Astrocyte (in vitro differentiated cells and primary cell): ENCODE measurements around the gene SMIM21. TPM values are rescaled to one million over a fixed set of nuclear protein-coding genes. Genes with fewer than 3 reads are reported as not detected.

Source experiments
- DNase-seq: peaks from one replicate; pipeline ENCODE4 v3.0.0-alpha.2; 2010; ENCODE audit warnings: low read depth
- FAIRE-seq: peaks from 2 replicates; lab custom pipeline; 2011; peaks lifted over from hg19 to GRCh38; lab: Jason Lieb, UNC
- H2AFZ ChIP-seq: 2 replicates; pipeline ENCODE4 v1.6.0; 2012; ENCODE audit warnings: low read depth, low read length, inconsistent platforms
- H3K27ac ChIP-seq: 2 replicates; pipeline ENCODE4 v1.5.1; 2011; ENCODE audit warnings: low read depth, low read length, inconsistent platforms
- H3K27me3 ChIP-seq: 2 replicates; pipeline ENCODE4 v1.6.0; 2011; ENCODE audit warnings: low read length, inconsistent platforms; ENCODE audit not compliant: insufficient read depth
- H3K36me3 ChIP-seq: 2 replicates; pipeline ENCODE4 v1.5.1; 2011; ENCODE audit warnings: low read length, inconsistent platforms; ENCODE audit not compliant: insufficient read depth
- H3K4me1 ChIP-seq: 2 replicates; pipeline ENCODE4 v1.5.1; 2011; ENCODE audit warnings: low read length, inconsistent platforms; ENCODE audit not compliant: insufficient read depth
- H3K4me2 ChIP-seq: 2 replicates; pipeline ENCODE4 v1.6.0; 2012; ENCODE audit warnings: low read length, inconsistent platforms
- H3K4me3 ChIP-seq: 2 replicates; pipeline ENCODE4 v1.5.1; 2011; ENCODE audit warnings: low read depth, mild to moderate bottlenecking, low read length, inconsistent platforms; ENCODE audit not compliant: insufficient read depth
- H3K79me2 ChIP-seq: 2 replicates; pipeline ENCODE4 v1.6.0; 2012; ENCODE audit warnings: mild to moderate bottlenecking, low read length, inconsistent platforms; ENCODE audit not compliant: insufficient read depth
- H3K9ac ChIP-seq: 2 replicates; pipeline ENCODE4 v1.6.0; 2012; ENCODE audit warnings: mild to moderate bottlenecking, low read length, inconsistent platforms
- H3K9me3 ChIP-seq: 2 replicates; pipeline ENCODE4 v1.5.1; 2012; ENCODE audit warnings: low read depth, mild to moderate bottlenecking, low read length, inconsistent platforms; ENCODE audit not compliant: insufficient read depth
- H4K20me1 ChIP-seq: 2 replicates; pipeline ENCODE4 v1.6.0; 2012; ENCODE audit warnings: low read length, inconsistent platforms; ENCODE audit not compliant: insufficient read depth
- H3K27ac Mint-ChIP-seq: one replicate; pipeline ENCODE4 v1.8.0; 2021; ENCODE audit warnings: mild to moderate bottlenecking, mixed read lengths; ENCODE audit not compliant: unreplicated experiment
- H3K27me3 Mint-ChIP-seq: one replicate; pipeline ENCODE4 v1.8.0; 2021; ENCODE audit warnings: low read depth, mixed read lengths; ENCODE audit not compliant: unreplicated experiment
- H3K36me3 Mint-ChIP-seq: one replicate; pipeline ENCODE4 v1.8.0; 2021; ENCODE audit warnings: low read depth, mixed read lengths; ENCODE audit not compliant: unreplicated experiment
- H3K4me1 Mint-ChIP-seq: one replicate; pipeline ENCODE4 v1.8.0; 2021; ENCODE audit warnings: low read depth, mixed read lengths; ENCODE audit not compliant: unreplicated experiment
- H3K4me3 Mint-ChIP-seq: one replicate; pipeline ENCODE4 v1.8.0; 2021; ENCODE audit warnings: mild to moderate bottlenecking, moderate library complexity, mixed read lengths; ENCODE audit not compliant: unreplicated experiment
- H3K9me3 Mint-ChIP-seq: one replicate; pipeline ENCODE4 v1.8.0; 2021; ENCODE audit warnings: mild to moderate bottlenecking, mixed read lengths; ENCODE audit not compliant: unreplicated experiment
- EZH2 ChIP-seq: IDR thresholded peaks from 2 replicates; pipeline ENCODE4 v1.6.1; 2012; ENCODE audit warnings: mild to moderate bottlenecking, low read length, inconsistent platforms; ENCODE audit not compliant: insufficient read depth
- total RNA-seq: library from RNA; stranded (reverse); gene quantifications from 2 replicates; pipeline ENCODE4 v1.2.1, GENCODE V29; 2021
- TF ChIP-seq, protein P1 (sequence below): IDR thresholded peaks from 2 replicates; pipeline ENCODE4 v1.5.1; 2011; ENCODE audit warnings: low read depth, mild to moderate bottlenecking, inconsistent platforms, low read length, moderate library complexity; ENCODE audit not compliant: insufficient read depth

SMIM21 gene
- total RNA-seq, 1 donor from 2014 or later = not detected

DNA sequence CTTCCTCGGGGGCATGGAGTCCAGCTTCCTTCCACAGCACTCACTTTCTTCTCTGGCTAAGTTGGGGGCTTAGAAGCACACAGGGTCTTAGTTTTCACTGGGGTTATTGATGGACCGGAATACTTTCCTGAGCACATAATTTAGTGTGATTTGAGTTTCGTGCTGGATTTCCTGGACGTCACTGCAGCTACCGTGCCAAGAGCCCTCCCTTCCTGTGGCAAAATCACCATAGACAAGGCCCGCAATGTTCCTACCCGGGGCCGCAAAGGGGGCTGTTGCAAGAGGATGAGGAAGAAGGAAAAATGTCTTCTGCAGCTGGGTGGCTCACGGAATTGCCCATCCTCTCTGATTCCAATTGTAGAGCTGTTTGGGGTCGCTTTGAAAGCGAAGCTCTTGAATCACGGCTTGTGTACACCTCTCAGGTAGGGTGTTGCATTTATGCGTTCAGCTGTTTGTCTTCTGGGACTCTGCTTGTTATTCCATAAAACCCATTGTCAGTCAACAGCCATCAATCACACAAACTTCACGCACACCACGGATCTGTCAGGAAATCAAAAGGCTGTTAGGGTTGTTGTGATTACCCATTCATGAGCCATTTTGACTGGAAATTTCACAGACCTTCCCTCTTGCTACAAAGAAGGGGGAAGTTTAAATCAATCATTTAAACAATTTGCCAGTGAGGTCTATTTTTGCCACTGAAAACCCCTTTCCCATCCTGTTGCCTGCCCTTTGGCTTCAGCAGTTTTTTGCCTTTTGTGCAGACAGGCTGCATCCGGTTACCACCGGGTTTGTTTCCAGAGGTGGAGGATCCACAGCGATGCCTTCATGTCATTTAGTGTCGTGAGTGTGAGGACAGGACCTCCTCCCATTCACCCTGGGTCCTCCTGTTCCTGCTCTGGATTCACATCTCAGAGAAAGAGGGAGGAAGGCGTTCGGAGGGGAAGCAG lies 36.0 kb downstream of the SMIM21 start:
- H3K4me1 Mint-ChIP-seq = no peaks in the 10 kb centered on the region
- H3K27ac Mint-ChIP-seq = no peak overlapping the region

DNA sequence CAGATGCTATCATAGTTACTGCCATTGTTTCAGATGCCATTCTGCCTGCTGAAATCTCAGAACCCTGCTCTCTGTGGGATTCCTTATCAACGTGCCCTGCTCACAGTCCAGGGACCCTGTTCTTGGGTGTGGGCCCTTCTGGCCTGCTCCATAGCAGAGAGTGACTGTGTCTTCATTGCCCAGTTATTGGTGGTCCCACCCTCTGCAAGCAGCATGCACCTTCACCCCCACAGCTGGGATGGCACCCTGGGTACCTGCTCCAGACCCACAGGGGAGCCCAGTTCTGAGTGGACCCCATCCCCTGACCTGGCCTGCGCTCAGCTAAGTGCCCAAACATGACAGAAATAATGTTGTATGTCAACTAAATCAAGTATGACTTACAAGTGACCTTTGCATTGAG lies 36.6 kb downstream of the SMIM21 start:
- no peak overlapping the region for H3K27ac ChIP-seq
- H3K4me3 ChIP-seq = no peak overlapping the region
- no peak overlapping the region for H3K4me2 ChIP-seq
- no peak overlapping the region for H3K27ac Mint-ChIP-seq
- H3K36me3 Mint-ChIP-seq = no peaks in the 10 kb centered on the region
- H3K9ac ChIP-seq = no peak overlapping the region
- no peaks in the 10 kb centered on the region for H3K36me3 ChIP-seq
- no peaks in the 10 kb centered on the region for H3K4me1 Mint-ChIP-seq
- no peaks in the 10 kb centered on the region for H4K20me1 ChIP-seq
- FAIRE-seq (no peak), DNase-seq (no peak)
- peaks cover 5% of the 10 kb centered on the region for H3K27me3 ChIP-seq
- no peak overlapping the region for H2AFZ ChIP-seq
- no peaks in the 10 kb centered on the region for H3K4me1 ChIP-seq
- H3K79me2 ChIP-seq = no peaks in the 10 kb centered on the region
- H3K9me3 ChIP-seq = no peaks in the 10 kb centered on the region
- no peak overlapping the region for H3K4me3 Mint-ChIP-seq
- TF ChIP-seq, protein P1, sequence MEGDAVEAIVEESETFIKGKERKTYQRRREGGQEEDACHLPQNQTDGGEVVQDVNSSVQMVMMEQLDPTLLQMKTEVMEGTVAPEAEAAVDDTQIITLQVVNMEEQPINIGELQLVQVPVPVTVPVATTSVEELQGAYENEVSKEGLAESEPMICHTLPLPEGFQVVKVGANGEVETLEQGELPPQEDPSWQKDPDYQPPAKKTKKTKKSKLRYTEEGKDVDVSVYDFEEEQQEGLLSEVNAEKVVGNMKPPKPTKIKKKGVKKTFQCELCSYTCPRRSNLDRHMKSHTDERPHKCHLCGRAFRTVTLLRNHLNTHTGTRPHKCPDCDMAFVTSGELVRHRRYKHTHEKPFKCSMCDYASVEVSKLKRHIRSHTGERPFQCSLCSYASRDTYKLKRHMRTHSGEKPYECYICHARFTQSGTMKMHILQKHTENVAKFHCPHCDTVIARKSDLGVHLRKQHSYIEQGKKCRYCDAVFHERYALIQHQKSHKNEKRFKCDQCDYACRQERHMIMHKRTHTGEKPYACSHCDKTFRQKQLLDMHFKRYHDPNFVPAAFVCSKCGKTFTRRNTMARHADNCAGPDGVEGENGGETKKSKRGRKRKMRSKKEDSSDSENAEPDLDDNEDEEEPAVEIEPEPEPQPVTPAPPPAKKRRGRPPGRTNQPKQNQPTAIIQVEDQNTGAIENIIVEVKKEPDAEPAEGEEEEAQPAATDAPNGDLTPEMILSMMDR = no peak
- no peak for TF ChIP-seq EZH2
- H3K9me3 Mint-ChIP-seq = no peaks in the 10 kb centered on the region
- peaks cover 36% of the 10 kb centered on the region for H3K27me3 Mint-ChIP-seq

More for the DNA sequence above, 36.0 kb downstream of the SMIM21 start:
- no peak overlapping the region for H3K9ac ChIP-seq
- H3K4me3 ChIP-seq = no peak overlapping the region
- Mint-ChIP-seq H3K36me3 (no peaks in the 10 kb centered on the region), H3K4me3 (no peak overlapping the region), H3K9me3 (no peaks in the 10 kb centered on the region), H3K27me3 (peaks cover 36% of the 10 kb centered on the region)
- H3K36me3 ChIP-seq = no peaks in the 10 kb centered on the region
- no peaks in the 10 kb centered on the region for H4K20me1 ChIP-seq
- H3K27me3 ChIP-seq = peaks cover 2% of the 10 kb centered on the region
- H3K27ac ChIP-seq = no peak overlapping the region
- no peaks in the 10 kb centered on the region for H3K4me1 ChIP-seq
- TF ChIP-seq, protein P1 = no peak
- no peaks in the 10 kb centered on the region for H3K9me3 ChIP-seq
- H3K79me2 ChIP-seq = no peaks in the 10 kb centered on the region
- DNase-seq (no peak), FAIRE-seq (no peak)
- H3K4me2 ChIP-seq = no peak overlapping the region
- H2AFZ ChIP-seq = no peak overlapping the region

DNA sequence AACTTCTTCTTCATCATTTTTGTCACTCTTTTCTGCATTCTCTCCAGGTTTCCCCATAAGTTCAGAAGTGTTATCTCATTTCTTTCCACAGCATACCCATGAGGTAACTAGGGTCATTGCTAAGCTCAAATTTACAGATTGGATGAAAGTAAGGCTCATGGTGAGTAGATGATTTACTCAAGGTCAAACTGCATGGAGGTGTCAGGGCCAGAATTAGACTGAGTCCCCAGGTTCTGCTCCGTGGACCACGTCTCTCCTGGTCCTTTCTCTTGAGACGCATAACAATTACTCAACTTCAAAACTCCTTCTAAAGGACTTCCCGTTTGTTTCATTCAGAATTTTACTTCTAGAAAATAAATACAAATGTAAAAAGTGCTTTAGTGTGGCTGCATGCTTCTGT lies 43.4 kb downstream of the SMIM21 start:
- Mint-ChIP-seq H3K36me3 (no peaks in the 10 kb centered on the region), H3K27me3 (peaks cover 27% of the 10 kb centered on the region), H3K9me3 (no peaks in the 10 kb centered on the region), H3K27ac (no peak overlapping the region), H3K4me3 (no peak overlapping the region), H3K4me1 (no peaks in the 10 kb centered on the region)
- FAIRE-seq (no peak), DNase-seq (no peak)
- Histone ChIP-seq H3K27ac (no peak overlapping the region), H3K79me2 (no peaks in the 10 kb centered on the region), H3K4me1 (no peaks in the 10 kb centered on the region), H3K4me3 (no peak overlapping the region), H3K9me3 (no peaks in the 10 kb centered on the region), H2AFZ (no peak overlapping the region), H3K27me3 (peaks cover 10% of the 10 kb centered on the region), H3K4me2 (no peak overlapping the region), H3K9ac (no peak overlapping the region), H3K36me3 (no peaks in the 10 kb centered on the region), H4K20me1 (no peaks in the 10 kb centered on the region)
- TF ChIP-seq, protein P1 = no peak
